IPS DF 19.7 (cell line): Measurements from ENCODE around the gene MRPS24.
A peak's percentile ranks its signal among the peaks of the same experiment; 100 is the strongest.
"Not testable (repeated sequence)": the region's sequence is repeated elsewhere in the genome, so short reads cannot be mapped to it uniquely, and the experiment has no call there.

Source experiments
- DNase-seq: peaks from one replicate; pipeline ENCODE4 v3.0.0-alpha.2; 2013; ENCODE audit warnings: low read depth, low spot score

Gene MRPS24

DNA sequence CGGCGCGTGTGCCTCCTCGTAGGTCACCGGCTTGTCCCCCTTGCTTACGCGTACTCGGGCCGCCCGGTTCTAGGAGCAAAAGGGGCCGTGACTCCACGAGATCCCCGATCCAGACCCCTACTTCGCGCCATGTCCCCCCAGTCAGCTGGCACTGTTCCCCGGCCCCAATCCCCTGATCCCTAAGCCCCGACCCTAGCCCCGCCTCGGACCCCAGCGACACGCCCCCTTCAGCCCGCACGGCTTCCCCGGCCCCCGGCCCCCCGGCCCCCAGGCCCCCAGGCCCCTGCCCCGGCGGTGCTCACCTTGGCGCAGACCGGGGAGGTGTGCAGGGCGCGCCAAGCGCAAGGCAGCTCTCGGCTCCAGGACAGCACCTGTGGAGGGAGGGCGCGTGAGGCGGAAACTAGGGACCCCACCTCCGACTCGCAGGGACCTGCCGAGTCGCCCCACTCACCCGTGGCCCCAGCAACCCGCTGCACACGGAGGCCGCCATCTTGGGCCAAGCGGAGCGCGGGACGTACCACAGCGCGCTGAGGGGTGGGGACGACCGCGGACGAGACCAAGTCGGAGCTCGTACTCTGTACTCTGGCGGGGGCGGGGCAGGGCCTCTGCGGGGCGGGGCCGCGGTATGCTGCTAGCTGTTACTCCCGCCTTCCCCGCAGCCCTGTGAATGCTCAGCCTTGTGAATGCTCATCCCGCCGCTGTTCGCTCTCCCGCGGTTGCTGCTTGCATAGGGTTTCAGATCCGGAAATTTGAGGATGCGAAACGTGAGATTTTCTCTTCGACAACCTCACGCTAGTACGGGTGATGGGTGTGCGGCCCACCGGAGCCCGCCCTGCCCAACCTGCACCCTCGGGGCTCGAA, at the start of gene MRPS24:
Gene MRPS24, minus strand, starts transcription at position 512 of the 861 bp plus-strand sequence. Its CDS starts 22 bp downstream, at position 490.
- DNase-seq, result peak; percentile 74

DNA sequence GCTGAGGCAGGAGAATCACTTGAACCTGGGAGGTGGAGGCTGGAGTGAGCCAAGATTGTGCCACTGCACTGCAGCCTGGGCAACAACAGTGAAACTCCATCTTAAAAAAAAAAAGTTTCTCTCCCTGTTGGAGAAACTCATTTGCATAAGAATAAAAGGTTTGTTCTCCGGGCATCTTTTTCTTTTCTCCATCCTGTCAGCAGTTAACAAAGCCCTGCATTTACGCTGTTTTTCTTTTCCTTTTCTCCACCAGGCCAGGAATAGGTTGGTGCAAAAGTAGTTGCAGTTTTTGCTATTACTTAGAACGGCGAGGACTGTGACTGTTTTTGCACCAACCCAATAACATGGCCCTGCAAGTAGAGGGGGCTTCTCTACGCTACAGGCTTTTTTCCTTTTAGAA, 46.6 kb upstream of the MRPS24 start:
- DNase-seq, result no peak

DNA sequence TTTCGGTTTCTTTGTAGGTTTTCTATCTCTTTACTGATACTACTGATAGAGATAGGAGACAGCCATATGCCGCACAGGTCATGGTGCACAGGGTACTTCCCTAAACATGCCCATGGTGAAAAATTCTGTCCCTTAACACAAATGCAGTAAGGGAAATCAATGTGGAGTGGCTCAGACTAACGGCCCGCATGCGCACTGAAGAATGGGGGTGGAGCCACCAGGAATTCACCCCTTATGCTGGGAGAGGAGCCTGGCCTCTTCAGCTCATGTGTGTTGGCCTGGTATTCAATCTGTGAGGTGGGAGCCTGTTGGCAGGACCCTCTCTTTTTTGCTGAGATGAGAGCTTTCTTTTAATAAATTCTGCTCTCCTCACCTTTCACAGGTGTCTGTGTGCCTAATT, 45.5 kb upstream of the MRPS24 start:
- no peak for DNase-seq

DNA sequence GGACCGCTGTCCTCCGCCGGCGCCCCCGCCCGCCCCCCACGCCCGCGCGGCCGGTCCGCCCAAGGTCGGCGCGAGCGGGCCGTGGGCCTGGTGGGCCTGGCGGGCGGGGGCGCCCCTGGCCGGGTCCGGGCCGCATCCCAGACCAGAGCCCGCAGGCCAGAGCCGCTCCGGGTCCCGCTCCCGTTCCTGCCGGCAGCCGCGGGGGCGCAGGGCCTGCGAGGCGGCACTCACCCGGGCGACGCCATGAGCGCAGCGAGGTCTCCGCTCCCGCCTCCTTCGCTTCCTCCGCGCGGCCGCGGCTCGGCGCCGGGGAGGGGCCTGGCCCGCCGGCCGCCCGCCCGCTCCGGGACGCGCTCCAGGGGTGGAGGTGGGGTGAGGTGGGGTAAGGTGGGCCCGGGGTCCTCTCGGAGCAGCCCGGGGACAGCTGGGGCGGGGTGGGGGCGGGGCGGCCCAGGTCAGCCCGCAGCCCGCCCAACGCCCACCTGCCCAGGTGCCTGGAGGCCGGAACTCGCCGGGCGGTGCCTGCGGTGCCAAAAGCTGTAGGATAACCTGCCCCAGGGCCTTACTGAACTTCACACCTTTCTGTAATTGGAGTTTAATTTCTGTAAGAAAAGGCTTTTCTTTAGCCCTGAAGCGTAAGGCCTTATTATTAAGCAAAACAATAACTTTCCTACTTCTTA, 37.2 kb upstream of the MRPS24 start, which contains the start of gene URGCP:
Gene URGCP, minus strand, starts transcription at position 266 of the 680 bp plus-strand sequence. Its CDS starts 21 bp downstream, at position 245.
- DNase-seq, result no peak

DNA sequence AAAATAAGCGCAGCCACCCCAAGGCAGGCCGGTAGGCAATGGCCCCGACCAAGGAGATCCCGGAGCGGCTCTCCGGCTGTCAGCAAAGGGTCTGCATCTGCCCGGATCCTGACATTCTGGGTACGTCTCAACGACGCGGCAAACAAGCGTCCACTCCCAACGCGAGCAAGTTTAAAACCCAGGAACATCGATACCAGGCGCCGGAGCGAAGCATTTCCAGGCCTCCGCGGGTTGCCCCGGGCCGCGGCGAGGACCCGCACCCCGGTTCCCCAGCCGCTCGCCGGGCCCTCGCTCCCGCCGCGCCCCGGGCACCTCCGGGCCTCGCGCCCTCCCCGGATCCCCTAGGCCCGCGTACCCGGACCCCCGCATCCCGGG, 36.6 kb upstream of the MRPS24 start:
- peak; percentile 40 for DNase-seq

DNA sequence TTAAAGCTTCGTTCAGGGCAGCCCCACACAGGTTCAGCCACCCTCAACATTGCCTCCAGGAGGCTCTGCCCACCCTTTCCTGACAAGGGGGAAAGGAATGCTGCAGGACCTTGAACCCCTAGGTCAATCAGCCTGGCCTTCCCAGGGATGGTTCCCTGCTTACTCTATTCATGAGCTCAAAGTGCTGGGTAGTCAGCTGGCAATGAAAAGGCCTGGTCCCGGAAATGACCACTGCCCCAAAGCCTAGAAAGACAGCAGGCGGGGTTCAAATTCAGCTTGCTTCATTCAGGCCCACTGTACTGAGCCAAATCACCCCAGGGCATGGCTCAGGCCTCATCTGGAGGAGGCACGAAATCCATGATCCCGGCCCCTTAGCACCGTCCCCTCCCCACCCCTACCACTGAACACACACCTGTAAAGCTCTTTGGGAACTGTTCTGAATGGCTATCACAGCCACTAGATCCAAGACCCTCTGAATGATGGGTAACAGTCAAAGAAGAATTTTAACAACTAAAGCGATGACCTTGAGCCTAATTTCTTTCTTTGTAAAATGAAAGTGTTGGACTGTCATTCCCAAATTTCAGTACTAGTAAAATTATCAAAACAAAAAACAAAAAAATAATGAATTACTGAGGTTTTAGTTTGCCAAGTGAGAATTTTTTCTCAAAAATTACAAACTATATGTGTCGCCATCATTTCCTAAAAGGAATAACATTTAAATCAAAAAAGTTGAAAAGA, 36.1 kb upstream of the MRPS24 start:
- DNase-seq, result no peak

DNA sequence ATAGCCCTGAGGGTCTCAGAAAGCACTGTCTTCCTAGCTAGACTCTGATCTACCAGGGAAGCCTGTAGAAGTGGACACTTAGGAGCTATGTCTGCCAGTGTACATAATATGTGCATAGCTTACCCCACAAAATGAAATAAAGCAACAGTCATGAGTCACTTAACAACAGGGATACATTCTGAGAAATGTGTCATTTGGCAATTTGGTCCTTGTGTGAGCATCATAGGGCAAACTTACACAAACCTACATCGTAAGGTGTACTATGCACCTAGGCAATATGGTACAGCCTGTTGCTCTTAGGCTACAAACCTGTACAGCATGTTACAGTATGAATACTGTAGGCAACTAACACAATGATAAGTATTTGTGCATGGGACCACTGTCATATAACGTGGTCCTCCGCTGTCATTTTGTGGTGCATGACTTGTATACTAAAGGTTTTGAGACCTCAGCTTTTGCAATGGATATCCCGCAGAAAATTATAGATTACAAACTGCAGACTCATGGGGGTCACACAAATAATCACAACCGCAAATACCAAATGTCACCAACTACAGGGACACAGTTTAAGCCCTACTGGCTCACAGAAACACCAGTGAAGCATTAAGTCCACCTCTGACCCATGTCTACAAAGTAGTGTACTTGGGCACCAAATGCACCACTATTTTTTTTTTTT, 35.4 kb upstream of the MRPS24 start:
- no peak for DNase-seq

DNA sequence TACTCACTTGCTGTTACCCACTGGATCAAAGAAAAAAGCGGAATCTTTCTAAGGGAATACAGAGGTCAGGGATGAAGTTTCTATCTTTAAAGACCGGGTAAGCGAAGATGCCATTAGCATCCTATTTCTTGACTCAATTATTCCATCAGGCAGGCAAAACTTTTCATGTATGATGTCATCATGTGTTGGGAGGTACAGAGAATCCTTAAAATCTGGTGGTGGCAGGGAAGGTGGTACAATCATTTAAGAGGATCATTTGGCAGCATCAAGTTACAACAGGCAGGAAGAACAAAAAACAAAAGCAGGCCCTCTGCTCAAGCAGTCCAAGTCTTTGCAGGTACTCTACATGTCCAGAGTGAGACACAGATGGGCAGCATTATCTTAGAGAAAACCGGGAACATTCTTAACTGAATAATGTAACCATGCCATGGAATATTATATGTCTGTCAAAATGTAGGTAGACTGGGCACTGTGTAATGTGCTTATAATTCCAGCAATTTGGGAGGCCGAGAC, 33.3 kb upstream of the MRPS24 start:
- DNase-seq, result no peak

DNA sequence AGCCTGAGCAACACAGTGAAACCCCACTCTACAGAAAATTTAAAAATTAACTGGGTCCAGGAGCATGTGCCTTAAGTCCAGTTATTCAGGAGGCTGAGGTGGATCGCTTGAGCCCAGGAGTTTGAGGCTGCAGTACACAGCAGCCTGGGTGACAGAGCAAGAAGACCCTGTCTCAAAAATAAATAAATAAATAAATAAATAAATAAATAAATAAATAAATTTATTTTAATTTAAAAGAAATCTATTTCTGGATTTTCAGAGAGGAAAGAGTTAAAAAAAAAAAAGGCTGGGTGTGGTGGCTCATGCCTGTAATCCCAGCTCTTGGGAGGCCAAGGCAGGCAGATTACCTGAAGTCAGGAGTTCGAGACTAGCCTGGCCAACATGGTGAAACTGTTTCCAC, 29.3 kb upstream of the MRPS24 start:
- DNase-seq, result not testable (repeated sequence)

DNA sequence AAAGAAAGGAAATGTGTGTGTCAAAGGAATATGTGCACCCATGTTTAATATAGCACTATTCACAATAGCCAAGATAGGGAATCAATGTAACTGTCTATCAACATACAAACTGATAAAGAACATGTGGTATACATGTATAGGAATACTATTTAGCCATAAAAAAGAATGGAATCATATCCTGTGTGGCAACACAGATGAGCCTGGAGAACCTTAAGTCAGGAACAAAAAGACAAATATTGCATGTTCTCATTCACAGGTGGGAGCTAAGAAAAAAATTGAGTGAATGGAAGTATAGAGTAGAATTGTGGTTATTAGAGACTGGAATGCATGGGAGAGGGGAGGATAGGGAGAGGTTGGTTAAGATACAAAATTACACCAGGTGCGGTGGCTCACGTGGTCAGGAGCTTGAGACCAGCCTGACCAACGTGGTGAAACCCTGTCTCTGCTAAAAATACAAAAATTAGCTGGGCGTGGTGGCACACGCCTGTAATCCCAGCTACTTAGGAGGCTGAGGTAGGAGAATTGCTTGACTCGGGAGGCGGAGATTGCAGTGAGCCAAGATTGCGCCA, 26.6 kb upstream of the MRPS24 start:
- DNase-seq, result no peak

DNA sequence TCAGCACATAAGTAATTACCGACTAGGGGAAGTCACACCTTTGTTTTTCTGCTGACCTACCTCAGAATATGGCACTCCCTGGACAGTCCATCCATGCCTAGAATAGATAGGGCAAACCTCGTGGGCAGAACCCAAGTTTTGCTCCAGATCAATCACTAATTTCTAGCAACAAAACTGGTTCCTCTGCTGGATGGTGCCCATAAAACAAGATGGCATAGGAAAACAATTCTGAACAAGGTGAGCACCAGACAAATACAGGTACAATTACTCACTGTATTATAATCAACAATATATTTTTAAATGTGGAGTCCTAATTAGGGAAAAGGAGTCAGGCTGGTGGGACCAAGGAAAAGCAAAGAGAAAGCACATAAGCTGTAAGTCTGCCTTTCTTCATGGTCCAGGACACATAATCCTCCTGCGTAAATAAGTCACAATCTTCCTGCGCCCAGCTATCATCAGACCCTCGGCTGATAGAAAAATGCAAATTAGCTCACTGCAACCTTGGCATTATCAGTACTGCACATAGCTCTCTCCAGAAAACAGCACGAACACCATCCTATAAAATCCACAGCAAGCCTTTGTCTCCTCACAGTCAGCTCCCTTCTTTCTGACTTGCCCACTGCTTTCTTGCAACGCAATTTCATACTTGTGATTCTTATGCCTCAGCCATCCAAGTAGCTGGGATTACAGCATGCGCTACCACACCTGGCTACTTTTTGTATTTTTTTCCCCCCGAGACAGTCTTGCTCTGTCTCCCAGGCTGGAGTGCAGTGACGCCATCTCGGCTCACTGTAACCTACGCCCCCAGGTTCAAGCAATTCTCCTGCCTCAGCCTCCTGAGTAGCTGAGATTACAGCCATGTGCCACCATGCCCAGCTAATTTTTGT, 22.0 kb upstream of the MRPS24 start:
- no peak for DNase-seq

DNA sequence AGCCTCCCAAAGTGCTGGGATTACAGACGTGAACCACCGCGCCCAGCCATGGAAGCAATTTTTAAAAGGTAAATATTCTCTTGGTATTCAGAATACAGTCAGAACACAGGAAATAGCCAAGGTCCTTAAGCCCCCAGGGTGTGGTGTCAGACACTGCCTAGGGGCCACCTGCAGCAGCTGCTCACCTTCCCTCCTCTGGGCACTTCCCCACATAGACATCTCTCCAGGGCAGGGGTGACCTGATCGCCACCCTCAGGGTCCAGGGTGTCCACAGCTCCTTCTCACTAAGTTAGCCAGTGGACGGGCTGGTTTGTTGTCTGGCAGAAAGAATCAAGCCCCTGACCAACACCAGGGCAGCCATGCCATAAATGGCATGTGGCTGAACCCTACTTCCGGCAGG, 21.2 kb upstream of the MRPS24 start:
- no peak for DNase-seq

DNA sequence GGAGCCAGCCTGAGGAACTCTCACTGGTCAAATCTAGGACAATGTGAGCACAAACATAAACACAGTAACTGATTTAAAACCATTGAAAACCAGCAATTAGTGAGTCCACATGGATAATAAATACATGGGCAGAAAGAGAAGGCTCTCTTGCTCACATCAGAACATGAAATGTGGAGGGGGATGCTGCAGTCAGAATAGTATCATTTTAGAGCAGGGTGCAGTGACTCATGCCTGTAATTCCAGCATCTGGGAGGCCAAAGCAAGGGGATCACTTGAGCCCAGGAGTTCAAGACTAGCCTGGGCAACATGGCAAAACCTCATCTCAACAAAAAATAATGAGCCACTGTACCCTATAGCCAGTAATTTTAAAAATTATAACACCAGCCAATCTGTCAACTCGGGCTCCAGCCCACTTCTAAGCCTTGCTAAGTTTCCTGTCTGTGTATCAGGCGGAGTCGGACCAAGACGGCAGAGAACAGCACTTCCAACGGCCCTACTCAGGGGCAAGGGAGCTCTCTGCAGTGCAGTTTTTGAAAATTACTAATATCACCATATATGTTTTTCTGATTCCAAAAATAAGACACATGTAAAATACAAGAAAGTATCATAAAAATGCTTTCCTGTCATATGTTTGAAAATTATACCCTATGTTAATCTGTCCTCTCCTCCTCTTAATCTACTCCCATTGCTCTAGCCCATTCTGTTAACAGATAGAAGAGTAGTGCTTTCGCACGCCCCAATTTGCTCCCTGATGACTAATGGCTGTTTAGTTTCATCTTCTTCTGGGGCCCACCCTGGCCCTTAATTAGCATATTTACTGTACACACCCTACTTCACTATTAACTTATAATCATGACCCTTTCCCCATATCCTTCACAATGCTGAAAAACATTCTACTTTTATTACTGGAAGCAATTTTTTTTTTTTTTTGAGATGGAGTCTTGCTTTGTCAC, 20.0 kb upstream of the MRPS24 start:
- no peak for DNase-seq

DNA sequence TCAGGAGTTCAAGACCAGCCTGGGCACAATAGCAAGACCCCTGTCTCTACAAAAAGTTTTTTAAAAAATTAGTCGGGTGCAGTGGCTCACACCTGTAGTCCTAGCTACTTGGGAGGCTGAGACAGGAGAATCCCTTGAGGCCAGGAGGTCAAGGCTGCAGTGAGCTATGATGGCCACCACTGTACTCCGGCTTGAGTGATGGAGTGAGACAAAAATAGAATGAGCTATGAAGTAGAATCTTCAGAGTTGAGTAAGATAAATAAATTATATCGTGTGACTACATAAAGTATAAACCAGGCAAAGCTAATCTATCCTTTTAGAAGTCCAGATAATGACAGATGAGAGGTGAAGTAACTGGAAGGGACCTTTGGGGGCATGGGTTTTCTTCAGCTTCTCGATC, 15.3 kb upstream of the MRPS24 start:
- DNase-seq, result no peak

DNA sequence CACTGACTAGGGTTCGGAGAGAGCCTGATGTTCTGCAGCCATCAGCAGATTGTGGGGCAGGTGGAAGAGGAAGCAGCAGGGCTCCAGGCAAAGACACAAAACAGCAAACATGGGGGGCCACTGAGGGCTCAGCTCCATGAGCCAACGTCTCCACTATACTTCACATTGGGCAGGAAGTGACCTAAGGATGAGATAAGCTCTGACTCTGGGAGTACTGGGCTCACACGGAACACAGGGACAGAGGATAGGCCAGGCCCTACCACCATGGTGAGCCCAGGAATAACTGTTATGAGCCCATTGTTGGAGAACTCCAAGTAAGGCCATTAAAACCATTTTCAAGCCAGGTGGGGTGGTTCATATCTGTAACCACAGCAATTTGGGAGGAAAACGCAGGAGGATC, 14.9 kb upstream of the MRPS24 start:
- DNase-seq, result no peak

DNA sequence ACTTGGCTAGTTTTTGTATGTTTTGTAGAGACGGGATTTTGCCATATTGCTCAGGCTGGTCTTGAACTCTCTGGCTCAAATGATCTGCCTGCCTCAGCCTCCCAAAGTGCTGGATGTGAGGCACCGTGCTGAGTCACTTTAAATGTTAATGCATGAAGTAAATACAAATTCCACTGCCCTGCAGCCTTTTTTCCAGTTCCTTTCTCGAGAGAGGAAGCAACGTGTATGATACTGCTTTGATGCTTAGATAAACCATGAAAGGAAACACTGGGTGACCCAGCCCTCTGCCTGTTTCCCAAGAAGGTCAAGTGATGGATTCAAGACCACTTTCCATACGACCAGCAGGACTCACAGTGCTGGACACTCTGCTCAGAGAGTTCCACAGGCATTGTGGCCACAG, 11.3 kb upstream of the MRPS24 start:
- no peak for DNase-seq

DNA sequence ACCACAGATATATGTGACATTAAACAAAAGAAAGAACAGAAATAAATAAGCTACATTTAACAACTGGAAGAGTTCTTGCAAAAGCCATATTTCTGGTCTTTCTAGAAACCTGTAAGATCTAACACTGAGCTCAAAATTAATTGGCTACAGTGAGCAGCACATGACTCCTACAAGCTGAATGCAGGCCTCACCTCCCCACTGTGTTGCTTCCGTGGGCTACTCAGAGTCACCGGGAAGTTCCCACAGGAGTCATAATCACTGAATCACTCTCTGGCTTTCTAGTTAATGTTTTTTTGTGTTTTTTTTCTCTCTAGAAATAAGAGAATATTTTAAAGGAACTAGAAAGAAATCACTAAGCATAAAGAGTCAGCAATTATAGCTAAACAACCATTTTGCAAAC, 10.2 kb upstream of the MRPS24 start:
- no peak for DNase-seq

DNA sequence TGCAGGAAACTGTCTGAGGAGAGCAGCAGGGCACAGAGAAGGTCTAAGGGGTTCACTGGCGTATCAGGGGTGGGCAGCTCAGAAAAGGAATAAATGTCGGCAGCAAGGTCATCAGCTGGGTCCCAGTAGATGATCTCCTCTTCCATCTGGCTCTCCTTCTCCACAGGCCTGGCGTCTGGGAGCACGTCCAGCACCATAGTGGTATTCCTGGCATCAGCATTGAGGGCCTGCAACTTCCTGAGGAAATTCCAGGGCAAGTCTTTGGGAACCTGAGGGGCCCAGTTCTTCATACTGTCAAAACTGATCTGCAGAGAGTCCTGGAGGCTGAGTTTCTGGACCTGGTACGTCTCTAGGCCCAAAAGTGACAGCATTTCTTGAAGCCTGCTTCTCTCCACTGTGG, 9.6 kb upstream of the MRPS24 start:
- no peak for DNase-seq
